MCF 10A (cell line): ENCODE results near the gene STK4. TPM values are rescaled to one million over a fixed set of nuclear protein-coding genes. Genes with fewer than 3 reads are reported as not detected.

Experiments used
- BruUV-seq: library from RNA; stranded (reverse); fragments of 400-500 nt; replicated peaks from 2 replicates; lab custom pipeline; 2021; lab: Mats Ljungman, UMichigan
- CTCF ChIA-PET: fragments of 300-600 bp; sonication (Branson Sonifier 250); formaldehyde crosslinking; extraction: SDS; loops from one replicate; lab custom pipeline; 2021; ENCODE audit warnings: antibody characterized with exemption, inconsistent platforms; lab: Yijun Ruan, JAX
- POLR2A ChIA-PET: fragments of 300-600, 350-650 bp; sonication (Branson Sonifier 250); formaldehyde crosslinking; extraction: SDS; loops from one replicate; lab custom pipeline; 2020; ENCODE audit warnings: antibody characterized with exemption, inconsistent platforms; lab: Yijun Ruan, JAX
- DNase-seq: peaks from one replicate; pipeline ENCODE4 v3.0.0-alpha.2; 2018; ENCODE audit not compliant: unreplicated experiment
- H3K27ac Mint-ChIP-seq: one replicate; pipeline ENCODE4 v1.8.0; 2022; ENCODE audit warnings: mild to moderate bottlenecking, low read depth, mixed read lengths; ENCODE audit not compliant: unreplicated experiment
- H3K27me3 Mint-ChIP-seq: one replicate; pipeline ENCODE4 v1.8.0; 2022; ENCODE audit warnings: mixed read lengths; ENCODE audit not compliant: insufficient read depth, unreplicated experiment
- H3K36me3 Mint-ChIP-seq: one replicate; pipeline ENCODE4 v1.8.0; 2022; ENCODE audit warnings: mild to moderate bottlenecking, moderate library complexity, mixed read lengths; ENCODE audit not compliant: insufficient read depth, unreplicated experiment
- H3K4me1 Mint-ChIP-seq: one replicate; pipeline ENCODE4 v1.8.0; 2022; ENCODE audit warnings: mixed read lengths; ENCODE audit not compliant: insufficient read depth, unreplicated experiment
- H3K4me3 Mint-ChIP-seq: one replicate; pipeline ENCODE4 v1.8.0; 2022; ENCODE audit warnings: mild to moderate bottlenecking, moderate library complexity, mixed read lengths; ENCODE audit not compliant: unreplicated experiment
- H3K9me3 Mint-ChIP-seq: one replicate; pipeline ENCODE4 v1.8.0; 2022; ENCODE audit warnings: mixed read lengths; ENCODE audit not compliant: unreplicated experiment
- intact Hi-C: fragments of 100-400 bp; cut with micrococcal nuclease; formaldehyde crosslinking; loops from 2 replicates; pipeline ENCODE4 v1.14.1; 2022
- total RNA-seq: library from RNA; stranded (reverse); gene quantifications from 2 replicates; pipeline ENCODE4 v1.2.3, GENCODE V29; 2022
- TF ChIP-seq, protein P1 (sequence below): fragments of 200-600 bp; IDR thresholded peaks from one replicate; pipeline ENCODE4 v1.8.0; 2022; ENCODE audit warnings: antibody characterized with exemption, mild to moderate bottlenecking; ENCODE audit not compliant: unreplicated experiment

Gene STK4
- total RNA-seq, 1 experiment from 2014 or later: 47.7 TPM

DNA sequence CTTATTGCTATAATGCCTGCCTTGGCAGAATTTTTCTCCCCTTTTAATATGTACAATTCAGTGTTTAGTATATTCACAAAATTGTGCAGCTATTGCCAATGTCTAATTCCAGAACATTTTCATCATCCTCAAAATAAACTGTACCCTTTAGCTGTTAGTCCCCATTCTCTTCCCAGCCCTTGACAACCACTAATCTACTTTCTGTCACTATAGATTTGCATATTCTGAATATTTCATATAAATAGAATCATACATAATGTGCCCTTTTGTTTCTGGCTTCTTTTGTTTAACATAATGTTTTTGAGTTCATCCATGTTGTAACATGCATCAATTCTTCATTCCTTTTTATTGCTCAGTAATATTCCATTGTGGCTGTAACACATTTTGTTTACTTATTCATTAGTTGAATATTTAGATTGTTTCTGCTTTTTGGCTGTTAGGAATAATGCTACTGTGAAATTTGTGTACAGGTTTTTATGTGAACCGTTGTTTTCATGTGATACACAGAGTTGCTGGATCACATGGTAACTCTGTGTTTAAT, 22.4 kb downstream of the STK4 start:
- no peaks in the 10 kb centered on the region for H3K27me3 Mint-ChIP-seq
- H3K9me3 Mint-ChIP-seq: no peaks in the 10 kb centered on the region
- ChIA-PET POLR2A (interaction anchor here (2.6 to 3.0 kb wide), 2 partner anchors 12 to 22 kb away, joined by 14 read pairs; partner anchors contain the start of gene STK4), CTCF (interaction anchor here (0.7 kb wide), 1 partner anchor 640 kb away, joined by 3 read pairs; no protein-coding TSS in a partner anchor)
- intact Hi-C loops: no loop called here
- H3K4me1 Mint-ChIP-seq: peaks cover 19% of the 10 kb centered on the region
- no TSS peak for BruUV-seq
- no peak overlapping the region for H3K27ac Mint-ChIP-seq
- peaks cover 14% of the 10 kb centered on the region for H3K36me3 Mint-ChIP-seq
- H3K4me3 Mint-ChIP-seq: no peak overlapping the region
- TF ChIP-seq, protein P1, sequence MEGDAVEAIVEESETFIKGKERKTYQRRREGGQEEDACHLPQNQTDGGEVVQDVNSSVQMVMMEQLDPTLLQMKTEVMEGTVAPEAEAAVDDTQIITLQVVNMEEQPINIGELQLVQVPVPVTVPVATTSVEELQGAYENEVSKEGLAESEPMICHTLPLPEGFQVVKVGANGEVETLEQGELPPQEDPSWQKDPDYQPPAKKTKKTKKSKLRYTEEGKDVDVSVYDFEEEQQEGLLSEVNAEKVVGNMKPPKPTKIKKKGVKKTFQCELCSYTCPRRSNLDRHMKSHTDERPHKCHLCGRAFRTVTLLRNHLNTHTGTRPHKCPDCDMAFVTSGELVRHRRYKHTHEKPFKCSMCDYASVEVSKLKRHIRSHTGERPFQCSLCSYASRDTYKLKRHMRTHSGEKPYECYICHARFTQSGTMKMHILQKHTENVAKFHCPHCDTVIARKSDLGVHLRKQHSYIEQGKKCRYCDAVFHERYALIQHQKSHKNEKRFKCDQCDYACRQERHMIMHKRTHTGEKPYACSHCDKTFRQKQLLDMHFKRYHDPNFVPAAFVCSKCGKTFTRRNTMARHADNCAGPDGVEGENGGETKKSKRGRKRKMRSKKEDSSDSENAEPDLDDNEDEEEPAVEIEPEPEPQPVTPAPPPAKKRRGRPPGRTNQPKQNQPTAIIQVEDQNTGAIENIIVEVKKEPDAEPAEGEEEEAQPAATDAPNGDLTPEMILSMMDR: no peak
- no peak for DNase-seq

- Mint-ChIP-seq H3K36me3 (peaks cover 14% of the 10 kb centered on the region), H3K27me3 (no peaks in the 10 kb centered on the region), H3K9me3 (no peaks in the 10 kb centered on the region), H3K27ac (peak overlapping the region; percentile 67), H3K4me1 (peaks cover 19% of the 10 kb centered on the region), H3K4me3 (no peak overlapping the region)
- BruUV-seq: no TSS peak
- intact Hi-C loops: no loop called here
- CTCF ChIA-PET: interaction anchor here (0.6 kb wide), 3 partner anchors 107 to 319 kb away, joined by 3 read pairs; no protein-coding TSS in a partner anchor
- DNase-seq: no peak
- TF ChIP-seq, protein P1: no peak
- POLR2A ChIA-PET: interaction anchor here (1.2 to 3.1 kb wide), 4 partner anchors 10 to 30 kb away, joined by 3 to 14 read pairs (median 12); partner anchors contain the start of genes STK4 and TOMM34
Observed at GRCh38 chr20:44990425-44990824, 24.1 kb downstream of the STK4 start.

DNA sequence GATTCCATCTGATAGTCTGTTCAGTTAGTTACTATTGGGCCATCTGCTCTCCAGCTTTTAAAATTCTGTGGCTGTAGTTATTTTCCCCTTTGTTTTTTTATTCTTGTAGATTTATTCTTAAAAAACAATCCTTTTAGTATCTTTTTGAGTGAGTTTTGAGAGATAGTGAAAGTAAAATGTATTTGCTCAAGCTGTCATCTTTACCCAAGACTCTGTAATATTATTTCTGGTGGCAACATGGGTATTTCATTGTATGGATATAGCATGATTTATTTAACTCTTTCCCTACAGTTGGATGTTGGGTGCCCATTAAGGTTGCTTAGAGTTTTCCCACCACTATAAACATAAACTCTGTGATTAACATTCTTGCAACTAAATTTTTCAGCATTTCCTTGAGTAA, 24.6 kb downstream of the STK4 start:
- Mint-ChIP-seq H3K4me3 (no peak overlapping the region), H3K9me3 (no peaks in the 10 kb centered on the region), H3K36me3 (peaks cover 14% of the 10 kb centered on the region), H3K27me3 (no peaks in the 10 kb centered on the region), H3K4me1 (peaks cover 19% of the 10 kb centered on the region), H3K27ac (peak overlapping the region; percentile 67)
- TF ChIP-seq, protein P1: no peak
- intact Hi-C loops: no loop called here
- POLR2A ChIA-PET: interaction anchor here (1.2 to 3.1 kb wide), 4 partner anchors 9 to 31 kb away, joined by 3 to 14 read pairs (median 12); partner anchors contain the start of genes STK4 and TOMM34
- CTCF ChIA-PET: interaction anchor here (0.6 kb wide), 1 partner anchor 106 kb away, joined by 3 read pairs; no protein-coding TSS in a partner anchor
- no TSS peak for BruUV-seq
- no peak for DNase-seq

- intact Hi-C loops: no loop called here
- no peak overlapping the region for H3K4me3 Mint-ChIP-seq
- ChIA-PET POLR2A (interaction anchor here (0.6 to 1.2 kb wide), 2 partner anchors 22 to 43 kb away, joined by 3 read pairs; no protein-coding TSS in a partner anchor), CTCF (interaction anchor here (0.5 to 1.1 kb wide), 7 partner anchors 8 to 300 kb away, joined by 3 to 4 read pairs (median 3); no protein-coding TSS in a partner anchor)
- H3K4me1 Mint-ChIP-seq: peaks cover 13% of the 10 kb centered on the region
- peak; percentile 32 for DNase-seq
- H3K27me3 Mint-ChIP-seq: no peaks in the 10 kb centered on the region
- BruUV-seq: no TSS peak
- H3K36me3 Mint-ChIP-seq: peaks cover 36% of the 10 kb centered on the region
- H3K27ac Mint-ChIP-seq: peak overlapping the region; percentile 69
- TF ChIP-seq, protein P1: no peak
- no peaks in the 10 kb centered on the region for H3K9me3 Mint-ChIP-seq
Observed at GRCh38 chr20:44993343-44993742, 27.0 kb downstream of the STK4 start.
